Activated CD8-positive, alpha-beta memory T cell treated with anti-CD3 and anti-CD28 coated beads, Interleukin-2, amount 50 U/mL, for 48 hours (primary cell): ENCODE data around the gene MYO19.

ENCODE experiments used
- DNase-seq: peaks from one replicate; pipeline ENCODE4 v3.0.0-alpha.2; 2020

Gene MYO19

GRCh38 chr17:36534840-36535668 is at the start of gene MYO19, which contains the start of gene PIGW:
Gene MYO19, minus strand, starts transcription at chr17:36534868. Its CDS starts 2,330 bp downstream, at chr17:36532538.
Gene PIGW, plus strand, starts transcription at chr17:36534987. Its CDS starts 2,115 bp downstream, at chr17:36537102.
- DNase-seq, result peak; percentile 93

- DNase-seq, result no peak
Observed at GRCh38 chr17:36583787-36584186, 49.1 kb upstream of the MYO19 start.

GRCh38 chr17:36578671-36579070 is 44.0 kb upstream of the MYO19 start:
- no peak for DNase-seq

- no peak for DNase-seq
Observed at GRCh38 chr17:36576793-36577192, 42.1 kb upstream of the MYO19 start.

GRCh38 chr17:36575028-36575427 is 40.4 kb upstream of the MYO19 start:
- no peak for DNase-seq

GRCh38 chr17:36566081-36566480 is 31.4 kb upstream of the MYO19 start:
- no peak for DNase-seq

- DNase-seq, result no peak
Observed at GRCh38 chr17:36553459-36553858, 18.8 kb upstream of the MYO19 start.

- no peak for DNase-seq
Observed at GRCh38 chr17:36550491-36551417, 16.1 kb upstream of the MYO19 start.

- DNase-seq, result no peak
Observed at GRCh38 chr17:36547776-36548175, 13.1 kb upstream of the MYO19 start.

- DNase-seq, result no peak
Observed at GRCh38 chr17:36546418-36547093, 11.9 kb upstream of the MYO19 start.

- peak; percentile 97 for DNase-seq
Observed at GRCh38 chr17:36545465-36546417, 11.1 kb upstream of the MYO19 start.

- no peak for DNase-seq
Observed at GRCh38 chr17:36545077-36545464, 10.4 kb upstream of the MYO19 start.

GRCh38 chr17:36544307-36545076 is 9.8 kb upstream of the MYO19 start, which contains the start of gene GGNBP2:
Gene GGNBP2, plus strand, starts transcription at chr17:36544919. Its CDS starts 806 bp downstream, at chr17:36545725.
- peak; percentile 93 for DNase-seq

- DNase-seq, result no peak
Observed at GRCh38 chr17:36544044-36544306, 9.3 kb upstream of the MYO19 start.

GRCh38 chr17:36542755-36543154 is 8.1 kb upstream of the MYO19 start:
- DNase-seq, result no peak

- no peak for DNase-seq
Observed at GRCh38 chr17:36540696-36541095, 6.0 kb upstream of the MYO19 start.

- DNase-seq, result no peak
Observed at GRCh38 chr17:36535669-36536081, 1.0 kb upstream of the MYO19 start.

GRCh38 chr17:36533935-36534839 is 481 bp downstream of the MYO19 start:
- peak; percentile 79 for DNase-seq

GRCh38 chr17:36532435-36532975 is 2.2 kb downstream of the MYO19 start:
- peak; percentile 49 for DNase-seq

GRCh38 chr17:36529121-36529520 is 5.5 kb downstream of the MYO19 start:
- DNase-seq, result no peak
